ENCODE results near the gene SPINK4. TPM values are rescaled to one million over a fixed set of nuclear protein-coding genes. Genes with fewer than 3 reads are reported as not detected.
A peak's percentile ranks its signal among the peaks of the same experiment; 100 is the strongest.

Gene SPINK4, protein sequence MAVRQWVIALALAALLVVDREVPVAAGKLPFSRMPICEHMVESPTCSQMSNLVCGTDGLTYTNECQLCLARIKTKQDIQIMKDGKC
- not detected for total RNA-seq

DNA sequence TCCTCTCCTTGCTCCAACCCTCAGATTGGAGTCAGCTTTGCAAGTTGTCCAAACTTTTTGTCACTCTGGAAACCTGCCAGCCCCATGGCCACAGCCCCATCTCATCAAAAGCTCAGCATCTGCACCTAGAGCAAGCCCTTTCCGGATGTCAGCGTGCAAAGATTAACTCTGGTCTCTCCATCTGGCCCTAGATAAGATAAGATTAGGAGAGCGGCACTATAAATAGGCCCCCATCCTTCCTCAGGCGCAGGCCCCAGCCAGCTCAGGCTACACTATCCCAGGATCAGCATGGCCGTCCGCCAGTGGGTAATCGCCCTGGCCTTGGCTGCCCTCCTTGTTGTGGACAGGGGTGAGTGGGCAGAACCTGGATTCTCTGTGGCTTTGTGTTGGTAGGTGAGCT lies at the start of gene SPINK4:
Gene SPINK4, plus strand, starts transcription at position 247 of the 400 bp plus-strand sequence. Its CDS starts 42 bp downstream, at position 289.
- Mint-ChIP-seq H3K9me3 (no peaks in the 10 kb centered on the region), H3K4me1 (peaks cover 5% of the 10 kb centered on the region), H3K27me3 (no peaks in the 10 kb centered on the region), H3K36me3 (no peaks in the 10 kb centered on the region), H3K4me3 (no peak within 1 kb of the TSS), H3K27ac (peak within 1 kb of the TSS; percentile 63)
- DNase-seq (no peak), ATAC-seq (ENCODE audit: low read depth) (no peak)
- POLR2A ChIA-PET: interaction anchor here (1.2 kb wide), 1 partner anchor 25 kb away, joined by 3 read pairs; the partner anchor contains the start of genes BAG1 and CHMP5

DNA sequence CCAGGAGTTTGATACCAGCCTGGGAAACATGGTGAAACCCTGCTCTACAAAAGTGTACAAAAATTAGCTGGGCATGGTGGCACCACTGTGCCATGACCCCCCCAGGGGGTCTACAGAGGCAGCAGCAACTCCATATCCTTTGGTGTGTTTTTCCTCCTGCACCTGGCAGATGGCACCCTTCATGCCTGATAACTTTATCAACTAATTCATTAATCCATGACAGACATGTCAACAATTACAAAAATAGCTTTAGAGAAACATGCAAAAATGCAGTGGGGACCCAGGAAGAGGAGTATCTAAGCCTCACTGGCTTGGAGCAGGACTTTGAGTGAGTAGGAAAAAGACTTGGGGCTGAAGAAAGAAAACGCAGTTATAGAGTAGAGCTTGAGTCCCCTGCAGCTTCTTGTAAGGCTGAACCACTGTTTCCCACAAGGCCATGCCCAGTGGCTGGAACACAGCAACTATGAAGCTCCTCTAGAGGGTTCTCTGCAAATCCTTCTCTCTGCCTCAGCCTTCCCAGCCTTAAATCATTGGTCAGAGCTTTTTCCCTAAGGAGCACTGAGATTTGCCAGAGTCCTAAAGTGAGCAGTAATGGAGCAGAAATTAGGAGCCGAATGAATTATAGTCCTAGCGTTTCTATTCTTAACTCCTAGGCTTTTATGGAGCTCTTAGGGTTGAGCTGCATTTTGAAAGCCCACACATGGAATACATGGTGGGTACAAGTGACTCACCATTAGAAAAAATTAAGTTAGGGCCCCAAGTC lies 47.3 kb upstream of the SPINK4 start:
- H3K4me3 Mint-ChIP-seq: no peak overlapping the region
- ATAC-seq (ENCODE audit: low read depth) (no peak), DNase-seq (no peak)
- H3K4me1 Mint-ChIP-seq: peaks cover under 1% of the 10 kb centered on the region
- no peaks in the 10 kb centered on the region for H3K36me3 Mint-ChIP-seq
- H3K27ac Mint-ChIP-seq: no peak overlapping the region
- no peaks in the 10 kb centered on the region for H3K9me3 Mint-ChIP-seq
- peaks cover 10% of the 10 kb centered on the region for H3K27me3 Mint-ChIP-seq
- POLR2A ChIA-PET: no interaction called here

DNA sequence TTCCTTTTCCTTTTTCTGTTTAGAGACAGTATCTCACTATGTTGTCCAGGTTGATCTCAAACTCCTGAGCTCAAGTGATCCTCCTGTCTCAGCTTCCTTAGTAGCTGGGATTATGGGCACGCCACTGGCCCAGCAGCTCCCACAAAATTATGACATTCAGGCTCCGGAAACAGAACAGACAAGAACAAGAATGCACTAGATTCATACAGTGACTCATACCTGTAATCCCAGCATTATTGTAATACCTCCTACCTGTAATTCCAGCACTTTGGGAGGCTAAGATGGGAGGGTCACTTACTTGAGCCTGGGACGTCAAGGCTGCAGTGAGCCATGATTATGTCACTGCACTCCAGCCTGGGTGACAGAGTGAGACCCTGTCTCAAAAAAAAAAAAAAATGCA lies 46.1 kb upstream of the SPINK4 start:
- POLR2A ChIA-PET: interaction anchor here (0.7 kb wide), 1 partner anchor 38 kb away, joined by 3 read pairs; no protein-coding TSS in a partner anchor
- Mint-ChIP-seq H3K9me3 (no peaks in the 10 kb centered on the region), H3K4me3 (no peak overlapping the region), H3K36me3 (no peaks in the 10 kb centered on the region), H3K27me3 (peaks cover 10% of the 10 kb centered on the region), H3K4me1 (no peaks in the 10 kb centered on the region), H3K27ac (no peak overlapping the region)
- ATAC-seq (ENCODE audit: low read depth): no peak
- no peak for DNase-seq

DNA sequence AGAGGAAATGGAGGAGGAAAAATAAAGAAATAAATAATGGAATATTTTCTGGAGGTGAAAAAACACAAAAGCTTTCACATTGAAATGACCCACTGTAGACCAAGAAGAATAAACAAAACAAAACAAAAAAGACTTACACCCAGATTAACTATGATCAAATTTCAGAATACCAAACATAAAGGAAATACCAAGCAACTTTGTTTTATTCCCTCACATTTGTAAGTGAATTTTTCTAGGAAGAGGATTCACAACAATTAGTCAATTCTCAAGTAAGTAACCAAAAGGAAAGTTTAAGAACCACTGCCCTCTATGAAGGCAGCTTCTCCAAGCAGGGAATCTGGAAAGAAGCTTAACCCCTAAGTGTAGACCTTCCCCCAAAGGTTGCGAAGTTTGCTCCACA lies 43.2 kb upstream of the SPINK4 start:
- H3K4me1 Mint-ChIP-seq: peaks cover 11% of the 10 kb centered on the region
- ATAC-seq (ENCODE audit: low read depth) (no peak), DNase-seq (no peak)
- H3K4me3 Mint-ChIP-seq: no peak overlapping the region
- POLR2A ChIA-PET: no interaction called here
- no peaks in the 10 kb centered on the region for H3K9me3 Mint-ChIP-seq
- no peaks in the 10 kb centered on the region for H3K36me3 Mint-ChIP-seq
- peaks cover 12% of the 10 kb centered on the region for H3K27me3 Mint-ChIP-seq
- H3K27ac Mint-ChIP-seq: no peak overlapping the region

DNA sequence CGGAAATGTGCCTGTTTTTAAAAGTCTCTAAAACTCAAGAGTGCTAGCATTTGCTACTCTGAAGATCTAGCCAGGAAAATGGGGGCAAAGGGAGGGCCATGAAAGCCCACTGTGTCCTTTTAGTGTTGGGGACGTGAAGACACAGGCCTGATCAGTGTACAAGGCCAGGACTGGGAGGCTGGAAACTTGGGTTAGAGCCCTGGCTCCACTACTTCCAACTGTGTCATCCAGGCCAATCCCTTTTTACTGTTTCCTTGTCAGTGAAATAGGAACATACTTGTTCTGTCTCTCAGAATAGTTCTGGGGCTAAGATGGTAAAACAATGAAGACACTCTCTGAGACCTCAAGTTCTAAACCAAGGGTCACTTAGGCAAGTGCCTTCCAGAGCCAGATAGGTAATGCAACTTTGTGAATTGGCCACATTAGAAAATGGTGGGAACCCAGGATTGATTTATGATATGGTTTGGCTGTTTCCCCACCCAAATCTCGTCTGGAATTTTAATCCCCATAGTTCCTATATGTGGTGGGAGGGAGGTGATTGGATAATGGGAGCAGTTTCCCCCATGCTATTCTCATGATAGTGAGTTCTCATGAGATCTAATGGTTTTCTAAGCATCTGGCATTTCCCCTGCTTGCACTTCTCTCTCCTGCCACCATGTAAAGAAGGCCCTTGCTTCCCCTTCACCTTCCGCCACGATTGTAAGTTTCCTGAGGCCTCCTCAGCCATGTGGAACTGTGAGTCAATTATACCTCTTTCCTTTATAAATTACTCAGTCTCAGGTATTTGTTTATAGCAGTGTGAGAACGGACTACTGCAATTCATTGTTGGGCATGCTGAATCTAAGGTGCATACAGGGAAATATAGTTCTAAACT lies 42.5 kb upstream of the SPINK4 start:
- Mint-ChIP-seq H3K27me3 (peaks cover 9% of the 10 kb centered on the region), H3K9me3 (no peaks in the 10 kb centered on the region), H3K4me1 (peaks cover 18% of the 10 kb centered on the region), H3K27ac (no peak overlapping the region), H3K36me3 (no peaks in the 10 kb centered on the region), H3K4me3 (no peak overlapping the region)
- DNase-seq (no peak), ATAC-seq (ENCODE audit: low read depth) (no peak)
- POLR2A ChIA-PET: no interaction called here

DNA sequence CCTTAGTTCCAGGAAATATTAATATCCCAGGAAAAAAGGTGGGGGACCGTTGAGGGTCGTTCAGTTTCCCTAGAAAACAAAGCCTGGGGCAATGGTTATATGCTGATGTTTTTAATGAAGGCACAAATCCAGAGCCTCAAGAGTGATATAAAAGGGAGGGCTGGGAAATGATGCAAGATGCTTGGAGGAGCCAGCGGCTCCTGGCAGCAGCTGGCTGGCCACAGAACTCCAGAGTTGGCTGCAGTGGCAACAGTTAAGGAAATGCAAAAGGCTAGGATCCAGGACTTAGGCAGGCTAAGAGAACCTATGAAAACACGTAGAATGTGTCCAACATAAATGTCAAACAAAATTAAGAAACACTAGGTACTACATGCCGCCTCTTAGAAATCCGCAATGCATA lies 41.8 kb upstream of the SPINK4 start:
- no peak overlapping the region for H3K27ac Mint-ChIP-seq
- H3K4me3 Mint-ChIP-seq: no peak overlapping the region
- no peaks in the 10 kb centered on the region for H3K9me3 Mint-ChIP-seq
- DNase-seq (no peak), ATAC-seq (ENCODE audit: low read depth) (no peak)
- POLR2A ChIA-PET: no interaction called here
- no peaks in the 10 kb centered on the region for H3K36me3 Mint-ChIP-seq
- peaks cover 9% of the 10 kb centered on the region for H3K27me3 Mint-ChIP-seq
- peaks cover 23% of the 10 kb centered on the region for H3K4me1 Mint-ChIP-seq

DNA sequence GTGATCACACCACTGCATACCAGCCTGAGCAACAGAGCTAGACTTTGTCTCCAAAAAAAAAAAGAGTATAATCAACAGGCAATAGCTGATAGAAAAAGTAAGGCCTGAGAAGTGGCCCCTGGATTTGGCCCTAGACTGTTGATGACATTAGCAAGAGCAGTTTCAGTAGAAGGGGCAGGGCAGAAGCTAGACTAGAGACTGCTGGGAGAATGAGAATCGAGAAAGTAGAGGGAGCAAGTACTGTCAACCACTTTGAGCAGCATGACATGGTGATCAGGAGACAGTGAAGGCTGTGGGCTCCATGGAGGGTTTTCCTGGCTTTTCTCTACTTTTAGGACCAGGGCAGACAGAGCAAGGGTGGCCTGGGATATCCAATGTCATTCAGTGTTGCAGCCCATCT lies 37.9 kb upstream of the SPINK4 start:
- peaks cover 25% of the 10 kb centered on the region for H3K4me1 Mint-ChIP-seq
- ATAC-seq (ENCODE audit: low read depth) (peak; percentile 8), DNase-seq (no peak)
- peak overlapping the region; percentile 76 for H3K4me3 Mint-ChIP-seq
- POLR2A ChIA-PET: interaction anchor here (1.4 to 2.0 kb wide), 2 partner anchors 34 to 120 kb away, joined by 3 to 8 read pairs; partner anchors contain the start of gene B4GALT1
- H3K36me3 Mint-ChIP-seq: no peaks in the 10 kb centered on the region
- H3K9me3 Mint-ChIP-seq: no peaks in the 10 kb centered on the region
- peak overlapping the region; percentile 83 for H3K27ac Mint-ChIP-seq
- peaks cover 5% of the 10 kb centered on the region for H3K27me3 Mint-ChIP-seq

DNA sequence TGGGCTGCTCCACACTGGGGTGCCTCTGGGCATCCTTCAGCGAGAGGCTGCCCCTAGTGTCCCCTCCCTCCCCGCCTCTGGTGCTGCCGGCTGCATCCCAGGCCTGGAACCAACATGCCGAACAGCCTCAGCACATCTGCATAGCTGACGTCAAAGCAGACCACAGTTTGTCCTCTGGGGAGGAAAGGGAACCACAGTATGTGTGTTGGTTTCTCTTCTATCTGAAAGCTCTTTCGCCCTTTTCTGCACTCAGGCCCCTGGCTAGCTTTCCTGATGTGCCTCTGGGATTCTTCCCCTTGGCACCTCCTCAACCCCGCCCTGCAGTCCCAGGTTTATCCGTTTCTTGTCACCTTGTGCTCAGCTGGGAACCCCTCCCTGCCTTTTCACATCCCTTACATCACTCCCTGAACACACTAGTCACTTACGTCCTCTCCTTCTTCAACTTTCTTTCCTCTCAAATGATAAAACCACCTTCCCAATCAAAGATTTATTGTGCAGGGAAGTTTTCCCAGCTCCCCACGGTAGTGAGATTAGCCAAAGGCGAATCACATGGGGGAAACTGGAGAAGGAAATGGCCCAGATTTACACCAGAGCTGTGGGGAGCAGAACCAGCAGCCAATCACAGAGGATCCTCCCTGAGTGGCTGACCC lies 37.3 kb upstream of the SPINK4 start:
- Mint-ChIP-seq H3K27ac (peak overlapping the region; percentile 83), H3K36me3 (no peaks in the 10 kb centered on the region), H3K9me3 (no peaks in the 10 kb centered on the region), H3K4me3 (peak overlapping the region; percentile 76), H3K27me3 (peaks cover 6% of the 10 kb centered on the region), H3K4me1 (peaks cover 25% of the 10 kb centered on the region)
- POLR2A ChIA-PET: interaction anchor here (2.0 kb wide), 1 partner anchor 35 kb away, joined by 8 read pairs; the partner anchor contains the start of gene B4GALT1
- ATAC-seq (ENCODE audit: low read depth): peak; percentile 99
- peak; percentile 53 for DNase-seq

DNA sequence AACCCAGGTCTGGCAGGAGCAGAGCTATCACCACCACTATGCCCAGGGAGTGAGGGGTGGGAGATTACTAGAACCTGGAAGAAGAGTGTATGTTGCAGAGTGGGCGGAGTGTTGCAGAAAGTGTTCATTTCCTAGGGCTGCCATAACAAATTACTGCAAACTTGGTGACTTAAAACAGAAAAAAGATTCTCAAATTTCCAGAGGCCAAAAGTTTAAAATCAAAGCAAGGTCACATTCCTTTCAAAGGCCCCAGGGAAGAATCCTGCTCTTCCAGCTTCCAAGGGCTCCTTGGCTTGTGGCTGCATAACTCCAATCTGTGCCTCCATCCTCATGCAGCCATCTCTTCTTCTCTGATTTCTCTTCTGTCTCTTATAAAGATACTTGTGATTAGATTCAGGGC lies 30.6 kb upstream of the SPINK4 start:
- no peak for ATAC-seq (ENCODE audit: low read depth)

DNA sequence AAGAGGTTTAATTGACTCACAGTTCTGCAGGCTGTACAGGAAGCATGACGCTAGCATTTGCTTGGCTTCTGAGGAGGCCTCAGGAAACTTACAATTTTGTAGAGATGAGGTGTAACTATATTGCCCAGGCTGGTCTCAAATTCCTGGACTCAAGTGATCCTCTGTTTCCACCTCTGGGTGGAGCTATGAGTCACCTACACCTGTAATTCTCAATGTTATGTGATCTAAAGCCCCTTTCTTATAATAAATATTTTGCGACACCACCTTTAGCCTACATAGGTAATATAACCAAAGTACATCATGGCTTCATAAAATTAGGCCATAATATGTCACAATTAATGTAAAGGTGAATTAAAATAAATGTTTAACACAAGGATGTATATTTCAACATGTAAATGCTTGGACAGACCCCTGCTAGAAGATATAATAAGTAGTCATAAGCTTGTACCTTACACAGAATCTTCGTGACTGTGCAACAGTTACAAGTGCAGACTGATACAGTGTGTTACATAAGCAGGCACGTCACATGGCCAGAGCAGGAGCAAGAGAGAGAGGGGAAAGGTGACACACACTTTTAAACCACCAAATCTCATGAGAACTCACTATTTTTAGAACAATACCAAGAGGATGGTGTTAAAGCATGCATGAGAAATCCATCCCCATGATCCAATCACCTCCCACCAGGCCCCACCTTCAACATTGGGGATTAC lies 29.8 kb upstream of the SPINK4 start:
- ATAC-seq (ENCODE audit: low read depth) (no peak), DNase-seq (no peak)
- Mint-ChIP-seq H3K4me3 (no peak overlapping the region), H3K4me1 (no peaks in the 10 kb centered on the region), H3K9me3 (peaks cover 1% of the 10 kb centered on the region), H3K27me3 (peaks cover 7% of the 10 kb centered on the region), H3K36me3 (no peaks in the 10 kb centered on the region), H3K27ac (no peak overlapping the region)
- POLR2A ChIA-PET: no interaction called here

More for the DNA sequence above, 30.6 kb upstream of the SPINK4 start:
- H3K4me1 Mint-ChIP-seq: no peaks in the 10 kb centered on the region
- no peak overlapping the region for H3K4me3 Mint-ChIP-seq
- POLR2A ChIA-PET: no interaction called here
- peaks cover 5% of the 10 kb centered on the region for H3K27me3 Mint-ChIP-seq
- DNase-seq: no peak
- H3K36me3 Mint-ChIP-seq: no peaks in the 10 kb centered on the region
- H3K9me3 Mint-ChIP-seq: peaks cover 1% of the 10 kb centered on the region
- no peak overlapping the region for H3K27ac Mint-ChIP-seq

DNA sequence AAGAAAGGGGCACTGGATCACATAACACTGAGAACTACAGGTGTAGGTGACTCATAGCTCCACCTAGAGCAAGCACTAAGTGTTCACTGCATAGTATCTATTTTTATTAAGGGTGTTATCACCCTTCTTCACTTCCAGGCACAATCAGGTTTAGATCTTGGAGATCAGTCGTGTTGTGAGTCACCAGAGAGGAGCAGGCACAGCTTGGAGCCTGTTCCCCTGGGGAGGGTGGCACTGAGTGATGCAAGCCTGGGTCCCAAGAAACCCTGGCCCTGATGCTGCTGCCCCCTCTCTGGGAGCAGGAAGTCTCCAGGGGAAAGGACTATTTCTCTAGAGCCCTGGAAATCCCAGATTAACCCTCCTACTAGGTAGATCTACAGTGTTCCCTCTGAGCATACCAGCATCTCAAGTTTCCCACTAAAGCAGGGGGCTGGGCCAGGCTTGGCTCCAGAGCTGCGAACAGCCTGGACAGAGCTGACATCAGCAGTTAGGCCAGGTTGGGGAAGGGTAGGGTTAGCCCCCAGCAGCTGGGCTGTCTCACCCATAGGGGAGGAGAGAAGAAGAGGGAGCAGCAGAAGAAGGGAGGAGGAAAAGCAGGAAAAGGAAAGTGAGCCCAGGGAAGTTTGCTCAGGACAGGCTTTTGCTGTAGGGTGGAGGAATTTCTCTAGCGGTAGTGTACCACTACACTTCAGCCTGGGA lies 28.1 kb upstream of the SPINK4 start:
- no peaks in the 10 kb centered on the region for H3K4me1 Mint-ChIP-seq
- peaks cover 1% of the 10 kb centered on the region for H3K9me3 Mint-ChIP-seq
- DNase-seq: no peak
- peaks cover 9% of the 10 kb centered on the region for H3K27me3 Mint-ChIP-seq
- H3K36me3 Mint-ChIP-seq: no peaks in the 10 kb centered on the region
- H3K27ac Mint-ChIP-seq: no peak overlapping the region
- no peak for ATAC-seq (ENCODE audit: low read depth)
- H3K4me3 Mint-ChIP-seq: no peak overlapping the region
- POLR2A ChIA-PET: no interaction called here
